Trophoblast cell (in vitro differentiated cells and primary cell): ENCODE measurements around the gene HOXC9.

Experiments
- DNase-seq, 2 donors: peaks; one replicate each; pipeline ENCODE4 v3.0.0-alpha.2; 2016
- H2AFZ ChIP-seq: 2 replicates; pipeline ENCODE4 v1.6.1; 2013; ENCODE audit warnings: low read length, moderate library complexity, mild to moderate bottlenecking; ENCODE audit not compliant: insufficient read depth, poor library complexity
- H2AK5ac ChIP-seq: 2 replicates; pipeline ENCODE4 v1.6.1; 2013; ENCODE audit warnings: mild to moderate bottlenecking, low read length
- H2BK120ac ChIP-seq: 2 replicates; pipeline ENCODE4 v1.6.1; 2013; ENCODE audit warnings: low read length, mild to moderate bottlenecking, moderate library complexity; ENCODE audit not compliant: insufficient read depth, poor library complexity
- H2BK12ac ChIP-seq: 2 replicates; pipeline ENCODE4 v1.6.1; 2013; ENCODE audit warnings: mild to moderate bottlenecking, low read length, moderate library complexity
- H2BK5ac ChIP-seq: 2 replicates; pipeline ENCODE4 v1.6.1; 2013; ENCODE audit warnings: low read length, low read depth, moderate library complexity, mild to moderate bottlenecking; ENCODE audit not compliant: poor library complexity
- H3K14ac ChIP-seq: 2 replicates; pipeline ENCODE4 v1.6.1; 2013; ENCODE audit warnings: mild to moderate bottlenecking, low read length
- H3K18ac ChIP-seq: 2 replicates; pipeline ENCODE4 v1.6.1; 2013; ENCODE audit warnings: mild to moderate bottlenecking, low read length
- H3K23ac ChIP-seq: 2 replicates; pipeline ENCODE4 v1.6.1; 2013; ENCODE audit warnings: low read length
- H3K27ac ChIP-seq: 2 replicates; pipeline ENCODE4 v1.5.1; 2013; ENCODE audit warnings: low read depth, mild to moderate bottlenecking, inconsistent platforms, low read length, moderate library complexity
- H3K27me3 ChIP-seq: 2 replicates; pipeline ENCODE4 v1.6.1; 2013; ENCODE audit warnings: inconsistent platforms, mild to moderate bottlenecking, low read length, moderate library complexity; ENCODE audit not compliant: insufficient read depth
- H3K36me3 ChIP-seq, 2 experiments: 1 replicate in 1 of 2; 2 replicates in 1 of 2; pipeline ENCODE4 v1.6.1; 2013; ENCODE audit warnings: low read length in 2 of 2, mild to moderate bottlenecking in 2 of 2, moderate library complexity in 1 of 2; ENCODE audit not compliant: insufficient read depth in 2 of 2, control insufficient read depth in 1 of 2
- H3K4ac ChIP-seq: 2 replicates; pipeline ENCODE4 v1.6.1; 2013; ENCODE audit warnings: low read depth, mild to moderate bottlenecking, low read length, moderate library complexity
- H3K4me1 ChIP-seq, 2 experiments: 1 replicate in 1 of 2; 2 replicates in 1 of 2; pipeline ENCODE4 v1.6.1; 2013; ENCODE audit warnings: low read length in 2 of 2, mild to moderate bottlenecking in 2 of 2, moderate library complexity in 1 of 2; ENCODE audit not compliant: insufficient read depth in 2 of 2, control insufficient read depth in 1 of 2
- H3K4me2 ChIP-seq: 2 replicates; pipeline ENCODE4 v1.6.1; 2013; ENCODE audit warnings: inconsistent platforms, mild to moderate bottlenecking, low read length, moderate library complexity
- H3K4me3 ChIP-seq: 2 replicates; pipeline ENCODE4 v1.5.1; 2013; ENCODE audit warnings: mild to moderate bottlenecking, low read depth, low read length, inconsistent platforms
- H3K79me1 ChIP-seq: one replicate; pipeline ENCODE4 v1.6.1; 2013; ENCODE audit warnings: low read length
- H3K79me2 ChIP-seq: 2 replicates; pipeline ENCODE4 v1.6.1; 2013; ENCODE audit warnings: low read length, mild to moderate bottlenecking; ENCODE audit not compliant: control insufficient read depth, insufficient read depth, poor library complexity
- H3K9ac ChIP-seq: 2 replicates; pipeline ENCODE4 v1.6.1; 2013; ENCODE audit warnings: mild to moderate bottlenecking, low read length
- H3K9me3 ChIP-seq: 2 replicates; pipeline ENCODE4 v1.6.1; 2013; ENCODE audit warnings: low read depth, mild to moderate bottlenecking, control low read depth, inconsistent platforms, low read length; ENCODE audit not compliant: insufficient read depth
- H4K12ac ChIP-seq: 2 replicates; pipeline ENCODE4 v1.6.1; 2013; ENCODE audit warnings: low read depth, mild to moderate bottlenecking, low read length, moderate library complexity
- H4K8ac ChIP-seq: 2 replicates; pipeline ENCODE4 v1.6.1; 2013; ENCODE audit warnings: low read depth, mild to moderate bottlenecking, low read length, moderate library complexity
- H4K91ac ChIP-seq: one replicate; pipeline ENCODE4 v1.6.1; 2013; ENCODE audit warnings: low read depth, mild to moderate bottlenecking, low read length, moderate library complexity
- WGBS: extraction: QIAGEN DNeasy Blood & Tissue Kit; methylation state at CpG from one replicate; pipeline ENCODE4 v1.1.7; 2013; ENCODE audit warnings: missing lambda C conversion rate; ENCODE audit not compliant: insufficient read length, insufficient coverage; ENCODE audit errors: extremely low coverage; 5-methylcytosine and 5-hydroxymethylcytosine counted together

Gene HOXC9

DNA sequence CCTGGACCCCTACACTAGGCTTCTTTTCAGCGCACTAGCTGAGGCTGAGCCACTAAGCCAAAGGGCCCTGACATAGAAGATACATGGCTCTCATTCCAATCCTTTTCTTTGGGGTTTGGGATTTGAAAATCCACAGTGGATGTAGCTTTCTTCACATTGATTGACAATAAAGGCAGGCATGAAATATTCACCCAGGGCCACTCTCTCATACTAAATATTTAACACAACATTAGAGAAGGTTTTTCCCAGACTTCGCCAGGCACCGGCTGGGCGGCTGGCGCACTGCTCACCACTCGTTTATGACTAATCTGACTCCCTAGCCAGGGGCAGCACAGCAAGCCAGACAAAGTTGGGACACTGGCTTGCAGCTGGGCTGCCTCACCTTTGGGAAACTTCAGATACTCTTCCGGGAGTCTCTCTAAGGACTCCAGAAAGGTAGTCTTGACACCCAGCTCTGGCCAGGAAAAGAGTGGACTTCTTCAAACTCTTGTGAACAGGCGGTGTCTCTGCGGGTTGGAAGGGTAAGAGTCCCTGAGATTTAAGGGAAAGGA lies 27.7 kb upstream of the HOXC9 start:
- no peaks in the 10 kb centered on the region for H3K79me2 ChIP-seq
- peaks cover 91% of the 10 kb centered on the region for H3K27me3 ChIP-seq
- no peak overlapping the region for H2AFZ ChIP-seq
- H4K91ac ChIP-seq: no peak overlapping the region
- no peak overlapping the region for H4K8ac ChIP-seq
- H2AK5ac ChIP-seq: no peak overlapping the region
- H3K4me1 ChIP-seq: peaks cover 0 to 7% of the 10 kb centered on the region in 2 experiments
- peaks cover 18% of the 10 kb centered on the region for H3K9me3 ChIP-seq
- H3K14ac ChIP-seq: no peak overlapping the region
- H3K23ac ChIP-seq: no peak overlapping the region
- no peak overlapping the region for H3K18ac ChIP-seq
- no CpG with 5 or more reads among the region's 9 CpGs for WGBS
- H4K12ac ChIP-seq: no peak overlapping the region
- no peak overlapping the region for H3K27ac ChIP-seq
- no peaks in the 10 kb centered on the region for H3K79me1 ChIP-seq
- H2BK120ac ChIP-seq: no peak overlapping the region
- peak; percentile 19 to 21 for DNase-seq
- no peak overlapping the region for H3K9ac ChIP-seq
- H3K36me3 ChIP-seq: no peaks in the 10 kb centered on the region
- no peak overlapping the region for H3K4me2 ChIP-seq
- no peak overlapping the region for H3K4me3 ChIP-seq
- no peak overlapping the region for H2BK12ac ChIP-seq
- H3K4ac ChIP-seq: no peak overlapping the region
- H2BK5ac ChIP-seq: no peak overlapping the region

DNA sequence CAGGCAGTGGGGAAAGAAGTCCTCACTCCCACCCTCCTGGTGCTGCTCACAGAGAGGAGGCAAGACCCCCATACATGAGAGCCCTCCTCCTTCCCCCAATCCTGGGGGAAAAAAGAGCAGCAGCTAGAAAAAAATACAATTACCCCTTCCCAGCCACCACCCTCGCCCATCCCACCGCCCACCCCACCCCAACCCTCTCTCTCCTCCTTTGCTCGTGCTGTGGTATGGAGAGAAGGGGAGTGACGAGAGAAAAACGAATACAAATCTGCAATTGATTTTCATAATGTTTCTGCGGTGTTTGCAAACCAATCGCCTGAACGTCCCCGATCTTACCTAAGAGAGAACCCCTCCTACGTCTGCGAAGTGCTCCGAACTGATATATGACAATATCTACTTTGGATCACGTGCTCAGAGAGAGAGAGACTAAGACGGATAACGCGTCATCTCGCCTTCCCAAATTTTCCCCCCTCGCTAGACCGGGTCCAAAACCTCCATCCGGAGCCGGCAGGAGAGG lies 27.2 kb upstream of the HOXC9 start, which contains the start of gene HOXC11:
Gene HOXC11, plus strand, starts transcription at position 405 of the 514 bp plus-strand sequence. CDS start 116 bp downstream, outside the sequence.
- H4K12ac ChIP-seq: no peak within 1 kb of the TSS
- peaks cover 90% of the 10 kb centered on the region for H3K27me3 ChIP-seq
- H2BK120ac ChIP-seq: no peak within 1 kb of the TSS
- H3K18ac ChIP-seq: no peak within 1 kb of the TSS
- no peak within 1 kb of the TSS for H3K14ac ChIP-seq
- H3K79me1 ChIP-seq: no peaks in the 10 kb centered on the region
- H3K4me2 ChIP-seq: peak within 1 kb of the TSS; percentile 27
- H3K79me2 ChIP-seq: no peaks in the 10 kb centered on the region
- H3K4me1 ChIP-seq: peaks cover 0 to 7% of the 10 kb centered on the region in 2 experiments
- H2BK5ac ChIP-seq: no peak within 1 kb of the TSS
- H3K4ac ChIP-seq: no peak within 1 kb of the TSS
- no peak within 1 kb of the TSS for H4K91ac ChIP-seq
- H3K23ac ChIP-seq: no peak within 1 kb of the TSS
- peak within 1 kb of the TSS; percentile 47 for H3K4me3 ChIP-seq
- no CpG with 5 or more reads among the region's 21 CpGs for WGBS
- peaks cover 18% of the 10 kb centered on the region for H3K9me3 ChIP-seq
- H2BK12ac ChIP-seq: no peak within 1 kb of the TSS
- H2AK5ac ChIP-seq: no peak within 1 kb of the TSS
- no peak for DNase-seq
- H3K27ac ChIP-seq: no peak within 1 kb of the TSS
- H3K36me3 ChIP-seq: no peaks in the 10 kb centered on the region
- H4K8ac ChIP-seq: no peak within 1 kb of the TSS
- no peak within 1 kb of the TSS for H3K9ac ChIP-seq
- H2AFZ ChIP-seq: no peak within 1 kb of the TSS

DNA sequence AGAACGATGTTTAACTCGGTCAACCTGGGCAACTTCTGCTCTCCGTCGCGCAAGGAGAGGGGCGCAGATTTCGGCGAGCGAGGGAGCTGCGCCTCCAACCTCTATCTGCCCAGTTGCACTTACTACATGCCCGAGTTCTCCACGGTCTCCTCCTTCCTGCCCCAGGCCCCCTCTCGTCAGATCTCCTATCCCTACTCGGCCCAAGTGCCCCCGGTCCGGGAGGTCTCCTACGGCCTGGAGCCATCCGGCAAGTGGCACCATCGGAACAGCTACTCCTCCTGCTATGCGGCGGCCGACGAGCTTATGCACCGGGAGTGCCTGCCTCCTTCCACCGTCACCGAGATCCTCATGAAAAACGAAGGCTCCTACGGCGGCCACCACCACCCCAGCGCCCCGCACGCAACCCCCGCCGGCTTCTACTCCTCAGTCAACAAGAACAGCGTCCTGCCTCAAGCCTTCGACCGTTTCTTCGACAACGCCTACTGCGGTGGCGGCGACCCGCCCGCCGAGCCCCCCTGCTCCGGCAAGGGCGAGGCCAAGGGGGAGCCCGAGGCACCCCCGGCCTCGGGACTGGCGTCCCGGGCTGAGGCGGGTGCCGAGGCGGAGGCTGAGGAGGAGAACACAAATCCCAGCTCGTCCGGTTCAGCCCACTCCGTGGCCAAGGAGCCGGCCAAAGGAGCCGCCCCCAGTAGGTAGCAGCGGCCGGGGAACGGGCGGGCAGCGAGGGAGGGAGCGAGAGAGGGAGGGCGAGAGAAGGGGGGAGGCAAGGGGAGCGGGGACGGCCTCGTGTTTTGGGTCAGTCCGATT lies 26.5 kb upstream of the HOXC9 start:
- H2BK12ac ChIP-seq: no peak overlapping the region
- H4K91ac ChIP-seq: no peak overlapping the region
- H3K4me3 ChIP-seq: peak overlapping the region; percentile 47
- no peak overlapping the region for H2AK5ac ChIP-seq
- no peak overlapping the region for H3K27ac ChIP-seq
- H2BK120ac ChIP-seq: no peak overlapping the region
- no peak overlapping the region for H4K12ac ChIP-seq
- peaks cover 2 to 7% of the 10 kb centered on the region in 2 experiments for H3K4me1 ChIP-seq
- H3K14ac ChIP-seq: no peak overlapping the region
- DNase-seq: no peak
- peak overlapping the region; percentile 27 for H3K4me2 ChIP-seq
- H3K9ac ChIP-seq: no peak overlapping the region
- no peak overlapping the region for H4K8ac ChIP-seq
- H3K23ac ChIP-seq: no peak overlapping the region
- H3K27me3 ChIP-seq: peaks cover 89% of the 10 kb centered on the region
- H3K9me3 ChIP-seq: peaks cover 18% of the 10 kb centered on the region
- no peak overlapping the region for H2BK5ac ChIP-seq
- H2AFZ ChIP-seq: no peak overlapping the region
- no peaks in the 10 kb centered on the region for H3K79me1 ChIP-seq
- no peaks in the 10 kb centered on the region for H3K79me2 ChIP-seq
- no CpG with 5 or more reads among the region's 71 CpGs for WGBS
- no peak overlapping the region for H3K18ac ChIP-seq
- H3K4ac ChIP-seq: no peak overlapping the region
- no peaks in the 10 kb centered on the region for H3K36me3 ChIP-seq

DNA sequence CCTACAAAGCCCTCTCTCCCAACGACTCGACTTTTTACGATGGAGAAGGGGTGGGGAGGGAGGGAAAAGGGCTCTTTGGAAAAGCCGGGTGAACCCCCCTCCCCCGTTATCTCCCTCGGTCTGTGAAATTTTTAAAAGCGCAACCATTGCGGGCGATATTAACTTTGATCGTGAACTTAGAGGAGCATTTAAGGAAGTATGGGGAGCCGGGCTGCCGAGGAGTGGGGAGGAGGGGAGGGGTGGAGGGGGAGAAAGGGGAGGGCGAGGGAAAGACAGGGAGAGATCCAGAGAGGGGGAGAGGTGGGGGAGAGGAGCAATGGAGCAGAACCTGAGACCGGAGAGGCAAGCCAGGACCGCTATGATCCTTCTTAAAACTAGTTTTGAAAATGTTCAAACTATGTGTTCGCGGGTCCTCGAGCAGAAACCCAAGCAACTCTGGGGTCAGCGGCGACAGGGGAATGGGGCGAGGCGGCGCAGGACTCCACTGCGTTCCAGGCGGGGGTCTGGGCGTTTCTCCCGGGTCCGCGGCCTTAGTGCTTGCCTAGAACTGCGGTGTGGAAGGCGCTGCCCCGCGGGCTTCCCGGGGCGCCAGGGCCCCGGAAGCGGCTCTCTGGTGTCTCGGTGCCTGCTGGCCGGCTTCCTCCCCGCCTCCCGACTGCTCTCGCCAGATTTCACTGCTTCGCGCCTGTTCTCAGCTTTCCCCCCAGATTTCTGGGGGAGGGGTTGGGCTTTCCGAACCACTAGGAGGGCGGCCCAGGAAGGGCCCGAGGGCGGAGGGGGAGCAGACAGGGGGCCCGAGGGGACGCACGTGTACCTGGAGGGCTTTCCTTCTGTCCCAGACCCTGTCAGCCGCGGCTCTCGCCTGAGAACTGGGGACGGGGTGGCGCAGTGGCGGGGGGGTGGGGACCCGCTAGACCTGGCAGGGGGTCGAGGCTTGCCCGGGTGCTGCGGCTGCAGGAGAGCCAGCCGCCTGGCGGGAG lies 25.6 kb upstream of the HOXC9 start, which contains the start of gene HOTAIR:
Gene HOTAIR, minus strand, starts transcription at position 871 of the 980 bp plus-strand sequence.
- Histone ChIP-seq H3K27ac (no peak within 1 kb of the TSS), H3K4me2 (peak within 1 kb of the TSS; percentile 55), H4K91ac (peak within 1 kb of the TSS; percentile 28), H2BK5ac (no peak within 1 kb of the TSS), H2AFZ (peak within 1 kb of the TSS; percentile 28), H2BK120ac (no peak within 1 kb of the TSS), H4K8ac (no peak within 1 kb of the TSS), H3K14ac (no peak within 1 kb of the TSS), H3K79me1 (no peaks in the 10 kb centered on the region), H3K4me1 (peaks cover 2 to 5% of the 10 kb centered on the region in 2 experiments), H4K12ac (no peak within 1 kb of the TSS), H3K4ac (no peak within 1 kb of the TSS), H2BK12ac (no peak within 1 kb of the TSS), H3K23ac (no peak within 1 kb of the TSS), H2AK5ac (no peak within 1 kb of the TSS), H3K36me3 (no peaks in the 10 kb centered on the region), H3K18ac (no peak within 1 kb of the TSS), H3K79me2 (no peaks in the 10 kb centered on the region), H3K4me3 (peak within 1 kb of the TSS; percentile 47), H3K9ac (no peak within 1 kb of the TSS), H3K27me3 (peaks cover 88% of the 10 kb centered on the region), H3K9me3 (peaks cover 18% of the 10 kb centered on the region)
- no CpG with 5 or more reads among the region's 63 CpGs for WGBS
- no peak for DNase-seq
